ENCODE data around the gene BTBD9.

BTBD9 gene

DNA sequence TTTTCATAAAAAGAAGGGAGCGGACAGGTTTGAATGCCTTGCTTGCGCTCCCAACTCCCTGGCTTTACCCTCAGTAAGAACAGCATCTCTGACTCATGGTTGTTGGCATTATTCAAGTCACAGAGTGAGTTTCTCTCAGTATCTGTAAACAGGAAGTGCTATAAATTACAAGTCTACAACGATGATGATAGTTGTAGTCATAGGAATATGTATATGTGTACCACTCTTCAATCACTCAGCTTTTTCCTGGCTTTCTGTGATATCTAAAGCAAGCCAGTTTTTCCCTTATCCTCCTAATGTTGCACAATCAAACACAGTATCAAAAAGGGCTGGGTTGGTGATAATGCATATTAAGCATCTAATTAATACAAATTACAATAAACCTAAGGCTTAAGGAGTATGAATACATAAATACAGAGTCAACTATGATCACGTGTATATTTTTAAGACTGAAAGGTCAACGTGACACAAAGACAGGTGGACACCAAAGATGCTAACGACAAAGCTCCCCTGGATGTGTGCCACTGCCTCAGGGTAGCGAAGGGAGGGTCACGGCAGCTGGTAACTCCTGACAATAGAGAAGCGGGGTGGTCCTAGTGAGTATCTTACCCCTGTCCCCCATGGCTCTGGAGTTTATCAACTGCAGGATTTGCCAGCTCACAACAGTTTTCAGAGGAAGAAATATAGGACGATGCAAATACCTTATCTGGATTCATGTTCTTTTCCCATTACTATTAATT lies 202.8 kb downstream of the BTBD9 start:
- Histone ChIP-seq H3K9ac (ENCODE audit: low read depth, low read length) (no peak overlapping the region), H3K79me2 (ENCODE audit: insufficient read depth, low read length) (no peaks in the 10 kb centered on the region), H3K4me1 (ENCODE audit: insufficient read depth, low read length) (no peaks in the 10 kb centered on the region), H3K9me3 (ENCODE audit: insufficient read depth, low read length, severe bottlenecking) (no peaks in the 10 kb centered on the region), H3K4me2 (ENCODE audit: insufficient read depth, low read length) (no peak overlapping the region), H3K36me3 (ENCODE audit: insufficient read depth, low read length) (no peaks in the 10 kb centered on the region), H2AFZ (ENCODE audit: low read depth, low read length) (no peak overlapping the region), H4K20me1 (ENCODE audit: insufficient read depth, low read length) (no peaks in the 10 kb centered on the region), H3K4me3 (ENCODE audit: low read depth in 1 of 2, low read length in 2 of 2) (no peak overlapping the region), H3K27ac (ENCODE audit: low read length) (no peak overlapping the region), H3K27me3 (ENCODE audit: insufficient read depth, low read length, poor library complexity) (no peaks in the 10 kb centered on the region)
- ATAC-seq (ENCODE audit: insufficient read depth, low read depth) (no peak), DNase-seq (no peak)
- TF ChIP-seq, protein P1, sequence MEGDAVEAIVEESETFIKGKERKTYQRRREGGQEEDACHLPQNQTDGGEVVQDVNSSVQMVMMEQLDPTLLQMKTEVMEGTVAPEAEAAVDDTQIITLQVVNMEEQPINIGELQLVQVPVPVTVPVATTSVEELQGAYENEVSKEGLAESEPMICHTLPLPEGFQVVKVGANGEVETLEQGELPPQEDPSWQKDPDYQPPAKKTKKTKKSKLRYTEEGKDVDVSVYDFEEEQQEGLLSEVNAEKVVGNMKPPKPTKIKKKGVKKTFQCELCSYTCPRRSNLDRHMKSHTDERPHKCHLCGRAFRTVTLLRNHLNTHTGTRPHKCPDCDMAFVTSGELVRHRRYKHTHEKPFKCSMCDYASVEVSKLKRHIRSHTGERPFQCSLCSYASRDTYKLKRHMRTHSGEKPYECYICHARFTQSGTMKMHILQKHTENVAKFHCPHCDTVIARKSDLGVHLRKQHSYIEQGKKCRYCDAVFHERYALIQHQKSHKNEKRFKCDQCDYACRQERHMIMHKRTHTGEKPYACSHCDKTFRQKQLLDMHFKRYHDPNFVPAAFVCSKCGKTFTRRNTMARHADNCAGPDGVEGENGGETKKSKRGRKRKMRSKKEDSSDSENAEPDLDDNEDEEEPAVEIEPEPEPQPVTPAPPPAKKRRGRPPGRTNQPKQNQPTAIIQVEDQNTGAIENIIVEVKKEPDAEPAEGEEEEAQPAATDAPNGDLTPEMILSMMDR (IDR thresholded peaks at IDR 0.05; ENCODE audit: borderline replicate concordance, extremely low read depth, low read length, poor library complexity, severe bottlenecking) = no peak
- TF ChIP-seq EZH2 (IDR thresholded peaks at IDR 0.05; ENCODE audit: borderline replicate concordance, low read depth, low read length, severe bottlenecking) = no peak

DNA sequence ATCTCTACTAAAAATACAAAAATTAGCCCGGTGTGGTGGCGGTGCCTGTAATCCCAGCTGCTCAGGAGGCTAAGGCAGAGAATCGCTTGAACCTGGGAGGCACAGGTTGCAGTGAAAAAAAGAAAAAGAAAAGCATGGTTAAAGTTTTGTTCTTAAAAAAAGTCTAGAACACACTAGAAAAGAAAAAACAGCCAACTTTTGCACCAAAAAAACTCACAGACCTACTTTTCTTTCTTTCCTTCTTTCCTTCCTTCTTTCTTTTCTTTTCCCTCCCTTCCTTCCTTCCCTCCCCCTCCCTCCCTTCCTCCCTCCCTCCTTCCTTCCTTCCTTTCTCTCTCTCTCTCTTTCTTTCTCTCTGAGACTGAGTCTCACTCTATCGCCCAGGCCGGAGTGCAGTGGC lies 204.4 kb downstream of the BTBD9 start:
- H3K4me2 ChIP-seq (ENCODE audit: insufficient read depth, low read length) = no peak overlapping the region
- ATAC-seq (ENCODE audit: insufficient read depth, low read depth) = no peak
- H3K36me3 ChIP-seq (ENCODE audit: insufficient read depth, low read length) = no peaks in the 10 kb centered on the region
- H3K4me3 ChIP-seq (ENCODE audit: low read depth in 1 of 2, low read length in 2 of 2) = no peak overlapping the region
- H3K9ac ChIP-seq (ENCODE audit: low read depth, low read length) = no peak overlapping the region
- H3K4me1 ChIP-seq (ENCODE audit: insufficient read depth, low read length) = no peaks in the 10 kb centered on the region
- H3K27me3 ChIP-seq (ENCODE audit: insufficient read depth, low read length, poor library complexity) = no peaks in the 10 kb centered on the region
- H3K27ac ChIP-seq (ENCODE audit: low read length) = no peak overlapping the region
- H4K20me1 ChIP-seq (ENCODE audit: insufficient read depth, low read length) = no peaks in the 10 kb centered on the region
- H3K9me3 ChIP-seq (ENCODE audit: insufficient read depth, low read length, severe bottlenecking) = no peaks in the 10 kb centered on the region
- TF ChIP-seq EZH2 (IDR thresholded peaks at IDR 0.05; ENCODE audit: borderline replicate concordance, low read depth, low read length, severe bottlenecking) = no peak
- TF ChIP-seq, protein P1 (IDR thresholded peaks at IDR 0.05; ENCODE audit: borderline replicate concordance, extremely low read depth, low read length, poor library complexity, severe bottlenecking) = no peak
- no peak overlapping the region for H2AFZ ChIP-seq (ENCODE audit: low read depth, low read length)
- DNase-seq = no peak
- H3K79me2 ChIP-seq (ENCODE audit: insufficient read depth, low read length) = no peaks in the 10 kb centered on the region

DNA sequence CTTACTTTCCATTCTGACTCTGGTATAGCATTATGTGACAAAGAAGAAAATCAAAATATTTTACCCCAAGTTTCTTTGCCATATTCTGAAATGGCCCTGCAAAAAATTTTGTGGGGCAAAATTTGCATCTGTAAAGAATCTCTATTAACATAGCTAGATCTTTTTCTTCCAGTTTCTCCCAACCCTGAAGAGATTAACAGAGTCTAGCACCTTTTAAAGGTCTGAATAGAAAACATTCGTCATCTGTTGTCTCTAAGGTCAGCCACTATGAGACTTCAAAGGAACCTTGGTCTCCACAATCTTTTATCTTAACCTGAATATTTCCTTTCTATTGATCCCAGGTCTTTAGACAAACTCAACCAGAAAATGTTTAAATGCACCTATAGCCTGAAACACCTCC lies 205.7 kb downstream of the BTBD9 start:
- no peaks in the 10 kb centered on the region for H3K79me2 ChIP-seq (ENCODE audit: insufficient read depth, low read length)
- no peak for TF ChIP-seq EZH2 (IDR thresholded peaks at IDR 0.05; ENCODE audit: borderline replicate concordance, low read depth, low read length, severe bottlenecking)
- TF ChIP-seq, protein P1 (IDR thresholded peaks at IDR 0.05; ENCODE audit: borderline replicate concordance, extremely low read depth, low read length, poor library complexity, severe bottlenecking) = no peak
- H3K27ac ChIP-seq (ENCODE audit: low read length) = no peak overlapping the region
- no peaks in the 10 kb centered on the region for H3K9me3 ChIP-seq (ENCODE audit: insufficient read depth, low read length, severe bottlenecking)
- no peak overlapping the region for H3K4me2 ChIP-seq (ENCODE audit: insufficient read depth, low read length)
- no peaks in the 10 kb centered on the region for H4K20me1 ChIP-seq (ENCODE audit: insufficient read depth, low read length)
- H2AFZ ChIP-seq (ENCODE audit: low read depth, low read length) = no peak overlapping the region
- no peak for ATAC-seq (ENCODE audit: insufficient read depth, low read depth)
- H3K4me1 ChIP-seq (ENCODE audit: insufficient read depth, low read length) = no peaks in the 10 kb centered on the region
- no peaks in the 10 kb centered on the region for H3K36me3 ChIP-seq (ENCODE audit: insufficient read depth, low read length)
- no peak overlapping the region for H3K9ac ChIP-seq (ENCODE audit: low read depth, low read length)
- no peak for DNase-seq
- H3K4me3 ChIP-seq (ENCODE audit: low read depth in 1 of 2, low read length in 2 of 2) = no peak overlapping the region
- H3K27me3 ChIP-seq (ENCODE audit: insufficient read depth, low read length, poor library complexity) = no peaks in the 10 kb centered on the region

Measured in DND-41 (cell line).